ENCODE results near the gene CENPU. TPM values are rescaled to one million over a fixed set of nuclear protein-coding genes. Genes with fewer than 3 reads are reported as not detected.

Gene CENPU
- total and polyA plus RNA-seq, 2 of the 13 experiments (the other 11 are each of a cell fraction or from before 2014, with no cell fraction given), result 11.7 to 35.8 TPM

DNA sequence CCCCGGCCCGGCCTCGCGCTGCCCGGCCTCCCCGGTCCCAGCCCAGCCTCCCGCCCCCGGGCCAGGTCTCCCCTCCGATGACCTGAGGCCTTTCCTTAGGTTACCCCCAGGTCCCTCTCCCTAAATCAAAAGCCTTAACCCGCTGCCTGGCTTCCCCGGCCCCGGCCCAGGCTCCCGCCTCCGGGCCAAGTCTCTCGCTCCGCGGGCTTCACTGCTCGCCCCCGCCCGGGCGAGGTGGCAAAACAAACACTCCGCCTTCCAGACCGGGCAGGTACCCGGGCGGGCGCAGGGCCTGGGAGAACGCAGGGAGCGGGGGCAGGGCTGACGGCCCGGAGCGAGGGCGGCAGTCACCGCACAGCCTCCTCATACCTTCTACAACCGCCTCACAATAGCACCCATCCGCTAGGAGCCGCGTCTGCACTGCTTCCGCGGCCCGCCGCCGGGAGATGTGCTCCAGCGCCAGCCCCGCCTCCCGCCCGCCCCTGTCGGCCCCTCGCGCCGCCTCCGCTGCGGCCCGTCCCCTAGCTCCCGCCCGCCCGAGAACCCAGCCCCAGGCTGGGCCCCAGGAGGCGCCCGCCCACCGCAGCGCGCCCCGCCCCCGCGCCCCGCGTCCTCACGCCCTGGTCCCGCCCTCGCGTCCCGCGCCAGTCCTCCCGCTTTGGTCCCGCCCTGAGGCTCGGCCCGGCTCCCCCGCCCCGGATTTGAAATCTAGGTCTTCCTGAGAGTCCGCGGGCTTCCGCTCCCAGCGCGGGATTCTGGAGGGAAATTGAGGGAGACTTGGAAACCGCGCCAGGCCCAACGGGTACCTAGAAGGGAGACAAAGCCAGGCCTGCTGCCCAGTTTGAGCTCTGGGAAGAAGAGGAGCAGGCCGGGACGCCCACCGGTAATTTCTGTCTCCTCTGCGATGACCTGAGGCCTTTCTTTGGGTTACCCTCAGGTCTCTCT is 84.6 kb downstream of the CENPU start, which contains the start of the genes CASP3 and PRIMPOL (continued):
- peak; percentile 81; the same call in 1 of the 2 replicates for TF ChIP-seq ZNF12 (CRISPR knock-in tag; IDR thresholded peaks at IDR 0.05)
- TF ChIP-seq KDM2A (CRISPR knock-in tag; IDR thresholded peaks at IDR 0.05; ENCODE audit: borderline replicate concordance, low read depth), result peak; percentile 57
- TF ChIP-seq TMF1 (CRISPR knock-in tag; IDR thresholded peaks at IDR 0.05; ENCODE audit: low read depth), result no peak
- peak; percentile 53 for TF ChIP-seq THAP11 (CRISPR knock-in tag; IDR thresholded peaks at IDR 0.05)
- TF ChIP-seq MBD4 (IDR thresholded peaks at IDR 0.05; ENCODE audit: borderline replicate concordance, low read length), result no peak
- TF ChIP-seq ZNF775 (CRISPR knock-in tag; IDR thresholded peaks at IDR 0.05; ENCODE audit: borderline replicate concordance), result no peak
- no peak for TF ChIP-seq AHDC1 (CRISPR knock-in tag; IDR thresholded peaks at IDR 0.05; ENCODE audit: borderline replicate concordance)
- TF ChIP-seq MYC (CRISPR knock-in tag; IDR thresholded peaks at IDR 0.05; ENCODE audit: borderline replicate concordance), result peak; percentile 46; the same call in 1 of the 2 replicates
- TF ChIP-seq ZNF235 (CRISPR knock-in tag; IDR thresholded peaks at IDR 0.05; ENCODE audit: borderline replicate concordance), result no peak
- TF ChIP-seq, protein P1, sequence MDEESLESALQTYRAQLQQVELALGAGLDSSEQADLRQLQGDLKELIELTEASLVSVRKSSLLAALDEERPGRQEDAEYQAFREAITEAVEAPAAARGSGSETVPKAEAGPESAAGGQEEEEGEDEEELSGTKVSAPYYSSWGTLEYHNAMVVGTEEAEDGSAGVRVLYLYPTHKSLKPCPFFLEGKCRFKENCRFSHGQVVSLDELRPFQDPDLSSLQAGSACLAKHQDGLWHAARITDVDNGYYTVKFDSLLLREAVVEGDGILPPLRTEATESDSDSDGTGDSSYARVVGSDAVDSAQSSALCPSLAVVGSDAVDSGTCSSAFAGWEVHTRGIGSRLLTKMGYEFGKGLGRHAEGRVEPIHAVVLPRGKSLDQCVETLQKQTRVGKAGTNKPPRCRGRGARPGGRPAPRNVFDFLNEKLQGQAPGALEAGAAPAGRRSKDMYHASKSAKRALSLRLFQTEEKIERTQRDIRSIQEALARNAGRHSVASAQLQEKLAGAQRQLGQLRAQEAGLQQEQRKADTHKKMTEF (CRISPR knock-in tag; IDR thresholded peaks at IDR 0.05), result no peak; the same call in 1 of the 2 replicates
- 0 out of 2 replicates have a peak, but pooled peaks have one; percentile 9 for TF ChIP-seq DNMT1 (CRISPR knock-in tag; IDR thresholded peaks at IDR 0.05)
- no peak for TF ChIP-seq RNF2 (conservative IDR thresholded peaks at IDR 0.05; ENCODE audit: low read depth)
- no peak for TF ChIP-seq ZNF276 (CRISPR knock-in tag; IDR thresholded peaks at IDR 0.05; ENCODE audit: low read depth)
- no peak for TF ChIP-seq HNF1A (IDR thresholded peaks at IDR 0.05; ENCODE audit: low read depth)
- TF ChIP-seq HNF1A (CRISPR knock-in tag; IDR thresholded peaks at IDR 0.05; ENCODE audit: borderline replicate concordance), result no peak; the same call in 1 of the 2 replicates
